ENCODE measurements around the gene PFAS. TPM values are rescaled to one million over a fixed set of nuclear protein-coding genes. Genes with fewer than 3 reads are reported as not detected.
A peak's percentile ranks its signal among the peaks of the same experiment; 100 is the strongest.

PFAS gene
- total and polyA plus RNA-seq, 8 donors = 4.6 to 68.7 (median 12.4) TPM

DNA sequence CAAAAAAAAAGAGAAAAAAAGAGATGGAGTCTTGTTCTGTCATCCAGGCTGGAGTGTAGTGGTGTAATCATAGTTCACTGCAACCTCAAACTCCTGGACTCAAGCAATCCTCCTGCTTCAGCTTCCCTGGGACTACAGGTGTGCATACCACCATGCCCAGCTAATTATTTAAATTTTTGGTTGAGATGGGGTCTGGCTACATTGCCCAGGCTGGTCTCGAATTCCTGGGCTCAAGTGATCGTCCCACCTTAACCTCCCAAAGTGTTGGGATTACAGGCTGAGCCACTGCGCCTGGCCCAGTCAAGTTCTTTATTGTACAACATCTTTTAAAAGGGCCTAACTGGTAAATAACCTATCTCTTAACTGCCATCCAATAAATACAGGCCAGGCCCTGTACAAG lies 33.3 kb downstream of the PFAS start:
- peaks cover 0 to 27% (median 21%) of the 10 kb centered on the region in 4 donors for H3K4me1 ChIP-seq
- intact Hi-C loops (cut with DNase I; ENCODE audit: low total_unique reads) = no loop called here
- no peak overlapping the region for H3K27ac ChIP-seq
- no peak for DNase-seq
- H3K27me3 ChIP-seq = no peaks in the 10 kb centered on the region
- H3K9me3 ChIP-seq = no peaks in the 10 kb centered on the region
- H3K4me3 ChIP-seq = no peak overlapping the region
- no peaks in the 10 kb centered on the region for H3K36me3 ChIP-seq
- 63 to 92% (median 72%) methylated on average over 3 of the region's 3 CpGs for WGBS, 5 donors
- no peak for TF ChIP-seq CTCF (IDR thresholded peaks at IDR 0.05)

- H3K4me1 ChIP-seq = peaks cover 8 to 35% (median 29%) of the 10 kb centered on the region in 4 donors
- no peak for DNase-seq
- WGBS, 5 donors = 70 to 82% (median 78%) methylated on average over 4 of the region's 4 CpGs
- no peaks in the 10 kb centered on the region for H3K9me3 ChIP-seq
- no peak overlapping the region for H3K27ac ChIP-seq
- H3K36me3 ChIP-seq = no peaks in the 10 kb centered on the region
- no peak overlapping the region for H3K4me3 ChIP-seq
- H3K27me3 ChIP-seq = no peaks in the 10 kb centered on the region
- TF ChIP-seq POLR2AphosphoS5 (IDR thresholded peaks at IDR 0.05) (no peak), CTCF (IDR thresholded peaks at IDR 0.05) (no peak), POLR2A (IDR thresholded peaks at IDR 0.05) (no peak), EP300 (IDR thresholded peaks at IDR 0.05) (no peak)
- intact Hi-C loops (cut with DNase I; ENCODE audit: low total_unique reads) = no loop called here
Observed at GRCh38 chr17:8283356-8283755, 34.3 kb downstream of the PFAS start.

GRCh38 chr17:8284126-8284525 lies 35.0 kb downstream of the PFAS start:
- TF ChIP-seq POLR2A (IDR thresholded peaks at IDR 0.05) = no peak
- no peak for TF ChIP-seq POLR2AphosphoS5 (IDR thresholded peaks at IDR 0.05)
- no peak for TF ChIP-seq CTCF (IDR thresholded peaks at IDR 0.05)
- no peak for TF ChIP-seq EP300 (IDR thresholded peaks at IDR 0.05)
- no peak for DNase-seq
- no peaks in the 10 kb centered on the region for H3K36me3 ChIP-seq
- WGBS, 5 donors = 86 to 98% (median 90%) methylated on average over 4 of the region's 4 CpGs
- intact Hi-C loops (cut with DNase I; ENCODE audit: low total_unique reads) = no loop called here
- H3K4me1 ChIP-seq = peaks cover 8 to 37% (median 32%) of the 10 kb centered on the region in 4 donors
- no peak overlapping the region for H3K27ac ChIP-seq
- no peaks in the 10 kb centered on the region for H3K27me3 ChIP-seq
- no peaks in the 10 kb centered on the region for H3K9me3 ChIP-seq
- H3K4me3 ChIP-seq = no peak overlapping the region

DNA sequence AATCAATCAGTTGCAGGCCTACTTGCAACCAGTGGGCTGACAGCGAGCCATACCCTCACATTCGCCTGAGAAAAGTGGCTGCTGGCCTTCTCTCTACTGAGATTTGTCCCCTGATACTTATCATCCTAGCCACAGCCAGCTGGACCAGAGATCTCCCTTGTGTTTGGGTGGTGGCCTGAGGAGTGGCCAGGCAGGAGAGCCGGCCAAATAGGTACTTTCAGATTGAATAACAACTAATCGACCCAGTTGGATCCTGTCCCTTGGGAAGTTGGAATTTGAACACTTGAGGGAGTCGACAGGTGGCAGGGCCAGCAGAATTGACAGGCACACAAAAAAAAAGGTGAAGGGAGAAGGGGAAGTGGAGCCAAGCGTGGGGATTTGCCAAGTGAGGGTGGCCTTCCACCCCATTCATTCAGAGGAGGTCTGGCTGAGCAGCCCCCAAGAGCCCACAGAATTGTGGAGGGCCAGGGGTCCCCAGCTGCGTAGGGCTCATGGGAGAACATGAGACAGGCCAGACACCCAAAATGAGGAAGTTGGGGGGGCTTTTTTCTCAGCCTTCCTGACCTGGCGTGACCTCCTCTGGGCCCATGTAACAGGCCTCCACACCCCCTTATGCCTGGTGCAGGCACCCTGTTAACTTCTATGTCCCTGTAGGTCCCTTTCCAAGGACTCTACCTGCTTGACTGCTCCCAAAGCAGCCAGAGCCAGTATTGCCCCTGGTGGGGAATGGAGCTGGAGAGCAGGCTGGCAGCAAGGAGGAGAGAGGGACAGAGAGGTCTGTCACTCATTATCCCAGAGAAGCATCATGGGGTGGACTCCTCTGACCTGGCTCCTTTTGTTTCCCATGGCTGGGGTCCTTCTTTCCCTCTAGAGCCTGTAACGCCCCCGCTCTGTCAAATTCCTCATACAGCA lies 36.4 kb downstream of the PFAS start:
- DNase-seq = peak in 1 of 2 donors; percentile 80
- Histone ChIP-seq H3K36me3 (peaks cover 0 to 6% (median 0%) of the 10 kb centered on the region in 4 donors), H3K27ac (peak overlapping the region; percentile 24 to 72 (median 50)), H3K9me3 (no peaks in the 10 kb centered on the region), H3K27me3 (no peaks in the 10 kb centered on the region), H3K4me1 (peaks cover 8 to 51% (median 42%) of the 10 kb centered on the region in 4 donors), H3K4me3 (no peak overlapping the region)
- intact Hi-C loops (cut with DNase I; ENCODE audit: low total_unique reads) = no loop called here
- TF ChIP-seq POLR2A (IDR thresholded peaks at IDR 0.05) = no peak
- peak in 1 of 3 donors; percentile 19 for TF ChIP-seq POLR2AphosphoS5 (IDR thresholded peaks at IDR 0.05)
- TF ChIP-seq CTCF (IDR thresholded peaks at IDR 0.05) = no peak
- 39 to 50% (median 46%) methylated on average over 10 of the region's 10 CpGs for WGBS, 5 donors
